Loucy (cell line): ENCODE results near the gene IGF2BP3.

Source experiments
- EZH2phosphoT487 ChIP-seq: fragments of 200-600 bp; IDR thresholded peaks from 2 replicates; pipeline ENCODE4 v1.6.1; 2018; ENCODE audit warnings: antibody characterized with exemption, mild to moderate bottlenecking, moderate library complexity, borderline replicate concordance
- TF ChIP-seq, protein P1 (sequence below): fragments of 200-600 bp; sonication (generic); conservative IDR thresholded peaks from 2 replicates; pipeline ENCODE4 v1.5.1; 2014; ENCODE audit warnings: mild to moderate bottlenecking, antibody characterized with exemption, low read length

DNA sequence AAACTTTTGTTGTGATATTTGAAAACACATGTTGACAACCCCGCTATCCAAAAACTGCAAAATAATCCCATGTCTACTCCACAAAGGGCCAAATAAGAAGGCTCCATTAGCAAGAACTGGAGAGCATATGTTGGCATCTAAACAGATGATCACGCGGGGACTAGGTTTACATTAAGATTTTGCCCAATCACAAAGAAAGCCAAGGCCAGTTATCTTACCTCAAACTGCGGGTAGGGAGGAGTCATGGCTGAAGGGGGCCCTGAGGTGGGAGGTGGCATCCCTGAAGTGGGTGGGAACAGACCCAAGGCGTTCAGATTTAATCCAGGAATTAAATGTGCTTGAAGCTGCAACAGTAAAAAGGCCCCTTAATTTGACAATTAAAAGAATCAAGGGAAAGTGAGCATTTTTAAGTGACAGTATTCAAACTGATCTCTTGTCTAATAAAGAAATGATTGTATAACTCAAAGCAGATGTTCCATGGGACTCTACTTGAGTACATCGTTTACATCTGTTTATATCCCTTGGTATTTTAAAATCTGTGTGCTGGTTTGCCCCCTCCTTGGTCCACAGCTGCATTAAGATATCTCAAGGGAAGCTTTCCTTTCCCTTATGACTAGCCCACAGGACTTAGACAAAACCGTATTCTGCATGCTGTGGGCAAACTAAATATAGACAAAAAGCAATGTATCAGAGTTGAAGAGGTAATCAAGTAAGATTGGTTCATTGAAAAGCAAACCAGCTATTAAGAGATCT lies 128.3 kb downstream of the IGF2BP3 start:
- TF ChIP-seq, protein P1, sequence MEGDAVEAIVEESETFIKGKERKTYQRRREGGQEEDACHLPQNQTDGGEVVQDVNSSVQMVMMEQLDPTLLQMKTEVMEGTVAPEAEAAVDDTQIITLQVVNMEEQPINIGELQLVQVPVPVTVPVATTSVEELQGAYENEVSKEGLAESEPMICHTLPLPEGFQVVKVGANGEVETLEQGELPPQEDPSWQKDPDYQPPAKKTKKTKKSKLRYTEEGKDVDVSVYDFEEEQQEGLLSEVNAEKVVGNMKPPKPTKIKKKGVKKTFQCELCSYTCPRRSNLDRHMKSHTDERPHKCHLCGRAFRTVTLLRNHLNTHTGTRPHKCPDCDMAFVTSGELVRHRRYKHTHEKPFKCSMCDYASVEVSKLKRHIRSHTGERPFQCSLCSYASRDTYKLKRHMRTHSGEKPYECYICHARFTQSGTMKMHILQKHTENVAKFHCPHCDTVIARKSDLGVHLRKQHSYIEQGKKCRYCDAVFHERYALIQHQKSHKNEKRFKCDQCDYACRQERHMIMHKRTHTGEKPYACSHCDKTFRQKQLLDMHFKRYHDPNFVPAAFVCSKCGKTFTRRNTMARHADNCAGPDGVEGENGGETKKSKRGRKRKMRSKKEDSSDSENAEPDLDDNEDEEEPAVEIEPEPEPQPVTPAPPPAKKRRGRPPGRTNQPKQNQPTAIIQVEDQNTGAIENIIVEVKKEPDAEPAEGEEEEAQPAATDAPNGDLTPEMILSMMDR = no peak
- TF ChIP-seq EZH2phosphoT487 = no peak
